Keratinocyte (primary cell): ENCODE data around the gene GRIN3A. TPM values are rescaled to one million over a fixed set of nuclear protein-coding genes. Genes with fewer than 3 reads are reported as not detected.

Experiments
- DNase-seq: peaks from one replicate; pipeline ENCODE4 v3.0.0-alpha.2; 2011; ENCODE audit warnings: low read depth, missing footprints, low spot score
- FAIRE-seq: peaks from 2 replicates; lab custom pipeline; 2011; peaks lifted over from hg19 to GRCh38; lab: Jason Lieb, UNC
- H2AFZ ChIP-seq: 2 replicates; pipeline ENCODE4 v1.6.0; 2012; ENCODE audit warnings: low read length, control low read depth, inconsistent platforms; ENCODE audit not compliant: control insufficient read depth
- H3K27ac ChIP-seq: 2 replicates; pipeline ENCODE4 v1.5.1; 2011; ENCODE audit warnings: low read length; ENCODE audit not compliant: control insufficient read depth, insufficient read depth
- H3K27me3 ChIP-seq: 3 replicates; pipeline ENCODE4 v1.6.0; 2011; ENCODE audit warnings: low read length; ENCODE audit not compliant: control insufficient read depth, insufficient read depth; ENCODE audit errors: extremely low read depth
- H3K36me3 ChIP-seq, 2 experiments: 2 replicates in 1 of 2; 3 replicates in 1 of 2; pipeline ENCODE4 v1.5.1; 2011; ENCODE audit warnings: low read length in 2 of 2, mild to moderate bottlenecking in 1 of 2; ENCODE audit not compliant: control insufficient read depth in 2 of 2, insufficient read depth in 2 of 2; ENCODE audit errors: extremely low read depth in 1 of 2
- H3K4me1 ChIP-seq: 3 replicates; pipeline ENCODE4 v1.5.1; 2011; ENCODE audit warnings: low read length; ENCODE audit not compliant: control insufficient read depth, insufficient read depth; ENCODE audit errors: extremely low read depth
- H3K4me2 ChIP-seq: 3 replicates; pipeline ENCODE4 v1.6.0; 2011; ENCODE audit warnings: low read depth, low read length; ENCODE audit not compliant: control insufficient read depth, insufficient read depth; ENCODE audit errors: extremely low read depth
- H3K4me3 ChIP-seq, 3 experiments: fragments of 200-600 bp in 1 of 3; sonication (generic) in 1 of 3; 2 replicates in 2 of 3; 3 replicates in 1 of 3; pipeline ENCODE4 v1.5.1; 2011 to 2016; ENCODE audit warnings: low read length in 3 of 3, mild to moderate bottlenecking in 3 of 3, control low read depth in 2 of 3, inconsistent platforms in 1 of 3, low read depth in 1 of 3, mixed read lengths in 1 of 3, mixed run types in 1 of 3, moderate library complexity in 1 of 3; ENCODE audit not compliant: control insufficient read depth in 2 of 3, insufficient read depth in 2 of 3; ENCODE audit errors: extremely low read depth in 1 of 3
- H3K79me2 ChIP-seq: 2 replicates; pipeline ENCODE4 v1.6.0; 2012; ENCODE audit warnings: low read length; ENCODE audit not compliant: control insufficient read depth, insufficient read depth
- H3K9ac ChIP-seq: 3 replicates; pipeline ENCODE4 v1.6.0; 2011; ENCODE audit warnings: low read length; ENCODE audit not compliant: control insufficient read depth, insufficient read depth; ENCODE audit errors: extremely low read depth
- H3K9me1 ChIP-seq: 3 replicates; pipeline ENCODE4 v1.6.0; 2011; ENCODE audit warnings: low read length; ENCODE audit not compliant: control insufficient read depth, insufficient read depth; ENCODE audit errors: extremely low read depth
- H3K9me3 ChIP-seq: 2 replicates; pipeline ENCODE4 v1.5.1; 2012; ENCODE audit warnings: low read depth, low read length; ENCODE audit not compliant: control insufficient read depth
- H4K20me1 ChIP-seq: 3 replicates; pipeline ENCODE4 v1.6.0; 2011; ENCODE audit warnings: low read length; ENCODE audit not compliant: control insufficient read depth, insufficient read depth; ENCODE audit errors: extremely low read depth
- CTCF ChIP-seq, 3 experiments: IDR thresholded peaks in 1 of 3; conservative IDR thresholded peaks in 1 of 3; optimal IDR thresholded peaks in 1 of 3; 2 replicates in 2 of 3; 3 replicates in 1 of 3; pipeline versions ENCODE3 to v1.5.1; 2011; ENCODE audit warnings: low read length in 3 of 3, mild to moderate bottlenecking in 3 of 3, moderate library complexity in 2 of 3, control low read depth in 1 of 3, inconsistent platforms in 1 of 3; ENCODE audit not compliant: insufficient read depth in 2 of 3; ENCODE audit errors: extremely low read depth in 1 of 3
- EZH2 ChIP-seq: IDR thresholded peaks from one replicate; pipeline ENCODE4 v1.6.1; 2012; ENCODE audit warnings: inconsistent platforms, mild to moderate bottlenecking, low read length, moderate library complexity
- dilution Hi-C: fragments of 300-500 bp; cut with MboI; formaldehyde crosslinking; loops from one replicate; pipeline ENCODE4 v1.7.0; 2020; ENCODE audit warnings: low sequenced_read_pairs; ENCODE audit not compliant: extremely low pct_ligation_motif_present
- polyA plus RNA-seq, 5 experiments: library from polyadenylated mRNA; depleted of rRNA in 3 of 5; stranded (reverse) in 3 of 5; stranded (forward) in 1 of 5; unstranded in 1 of 5; fragments of >200 nt; gene quantifications; 1 replicate in 1 of 5; 2 replicates in 3 of 5; 3 replicates in 1 of 5; pipeline versions ENCODE4 v1.2.1 to v1.2.3, GENCODE V29; 2011 to 2012; ENCODE audit warnings: missing spikeins in 2 of 5, low read depth in 1 of 5, low replicate concordance in 1 of 5

The GRIN3A gene
- polyA plus RNA-seq, 1 donor (not counting 4 experiments of a cell fraction or from before 2014, with no cell fraction given), result not detected

DNA sequence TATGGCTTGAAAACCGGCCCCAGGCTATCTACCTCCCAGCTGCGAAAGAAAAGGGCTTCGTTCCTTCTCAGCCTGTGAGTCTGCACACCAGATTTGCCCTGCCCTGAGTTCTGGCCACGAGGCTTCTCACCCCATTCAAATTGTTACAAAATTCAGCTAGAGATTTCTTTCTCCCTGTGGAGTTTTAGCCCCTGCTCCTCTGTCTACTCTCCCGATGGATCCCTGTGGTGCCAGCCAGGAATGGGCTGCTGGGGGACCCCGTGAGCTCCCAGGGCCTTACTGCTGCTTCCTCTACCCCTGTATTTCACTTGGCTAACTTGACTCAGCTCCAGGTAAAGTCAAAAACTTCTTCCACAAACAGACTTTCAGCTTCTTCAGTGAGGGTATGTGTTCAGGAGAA lies 214.1 kb downstream of the GRIN3A start:
- no peaks in the 10 kb centered on the region for H3K9me1 ChIP-seq
- H3K9me3 ChIP-seq, result no peaks in the 10 kb centered on the region
- H3K4me3 ChIP-seq, result no peak overlapping the region
- no peak overlapping the region for H3K4me2 ChIP-seq
- H3K79me2 ChIP-seq, result no peaks in the 10 kb centered on the region
- DNase-seq (no peak), FAIRE-seq (no peak)
- no peak for TF ChIP-seq CTCF (optimal IDR thresholded peaks at IDR 0.05 in 1 of 3, IDR thresholded peaks at IDR 0.05 in 1 of 3, conservative IDR thresholded peaks at IDR 0.05 in 1 of 3; ENCODE audit: extremely low read depth in 1 of 3, insufficient read depth in 2 of 3, low read length in 3 of 3)
- no peak for TF ChIP-seq EZH2
- no peaks in the 10 kb centered on the region for H4K20me1 ChIP-seq
- dilution Hi-C loops, result no loop called here
- H3K4me1 ChIP-seq, result peaks cover 5% of the 10 kb centered on the region
- H3K27ac ChIP-seq, result no peak overlapping the region
- H3K36me3 ChIP-seq, result no peaks in the 10 kb centered on the region
- no peaks in the 10 kb centered on the region for H3K27me3 ChIP-seq
- no peak overlapping the region for H2AFZ ChIP-seq
- H3K9ac ChIP-seq, result no peak overlapping the region

Other genes starting within 250 kb of the GRIN3A start
- 19.4 to 28.8 TPM (median 21.6 TPM) in 3 replicates for gene RNF20, start 204.8 kb downstream of the GRIN3A start, polyA plus RNA-seq
- gene PPP3R2, start 143.7 kb downstream of the GRIN3A start, polyA plus RNA-seq, result not detected in 3 replicates